Gastroesophageal sphincter (tissue), 3 donors: ENCODE measurements around the gene HDGF.

Experiments used
- CTCF ChIP-seq, 4 experiments: fragments of 200-600 bp in 2 of 4; fragments of 450-650 bp in 2 of 4; sonication (generic) in 1 of 4; IDR thresholded peaks; one replicate each; pipeline ENCODE4 v1.5.1; 2017 to 2019; ENCODE audit warnings: antibody characterized with exemption in 4 of 4, mild to moderate bottlenecking in 2 of 4, moderate library complexity in 2 of 4
- POLR2A ChIP-seq, 2 donors: fragments of 450-650 bp; IDR thresholded peaks; one replicate each; pipeline ENCODE4 v1.6.1; 2017; ENCODE audit warnings: antibody characterized with exemption in 2 of 2, mild to moderate bottlenecking in 2 of 2, moderate library complexity in 1 of 2

GRCh38 chr1:156756355-156756754 lies 4.9 kb upstream of the HDGF start:
- TF ChIP-seq CTCF (IDR thresholded peaks at IDR 0.05): no peak
- TF ChIP-seq POLR2A (IDR thresholded peaks at IDR 0.05): no peak
